Measurements from ENCODE around the gene SHROOM3.
"Not testable (repeated sequence)": the region's sequence is repeated elsewhere in the genome, so short reads cannot be mapped to it uniquely, and the experiment has no call there.

Gene SHROOM3

GRCh38 chr4:76447393-76447851 is 12.4 kb downstream of the SHROOM3 start:
- no peak for DNase-seq

- DNase-seq = no peak
Observed at GRCh38 chr4:76448211-76448610, 13.2 kb downstream of the SHROOM3 start.

GRCh38 chr4:76449362-76449767 is 14.3 kb downstream of the SHROOM3 start:
- DNase-seq = no peak

- DNase-seq = no peak
Observed at GRCh38 chr4:76449833-76450232, 14.8 kb downstream of the SHROOM3 start.

GRCh38 chr4:76453232-76453631 is 18.2 kb downstream of the SHROOM3 start:
- no peak for DNase-seq

GRCh38 chr4:76454073-76454472 is 19.0 kb downstream of the SHROOM3 start:
- not testable (repeated sequence) for DNase-seq

- no peak for DNase-seq
Observed at GRCh38 chr4:76457885-76458284, 22.9 kb downstream of the SHROOM3 start.

GRCh38 chr4:76458297-76458696 is 23.3 kb downstream of the SHROOM3 start:
- DNase-seq = no peak

- DNase-seq = no peak
Observed at GRCh38 chr4:76458825-76459224, 23.8 kb downstream of the SHROOM3 start.

- no peak for DNase-seq
Observed at GRCh38 chr4:76459291-76459723, 24.3 kb downstream of the SHROOM3 start.

GRCh38 chr4:76463568-76463967 is 28.5 kb downstream of the SHROOM3 start:
- DNase-seq = no peak

GRCh38 chr4:76470064-76470463 is 35.0 kb downstream of the SHROOM3 start:
- peak; percentile 11 for DNase-seq

GRCh38 chr4:76470532-76470931 is 35.5 kb downstream of the SHROOM3 start:
- DNase-seq = no peak

GRCh38 chr4:76476571-76476970 is 41.5 kb downstream of the SHROOM3 start:
- no peak for DNase-seq

GRCh38 chr4:76484654-76485053 is 49.6 kb downstream of the SHROOM3 start:
- no peak for DNase-seq

- no peak for DNase-seq
Observed at GRCh38 chr4:76485450-76485849, 50.4 kb downstream of the SHROOM3 start.

GRCh38 chr4:76486588-76487276 is 51.7 kb downstream of the SHROOM3 start:
- no peak for DNase-seq

GRCh38 chr4:76487621-76488020 is 52.6 kb downstream of the SHROOM3 start:
- DNase-seq = no peak

GRCh38 chr4:76488455-76488854 is 53.4 kb downstream of the SHROOM3 start:
- no peak for DNase-seq

GRCh38 chr4:76488888-76489685 is 54.1 kb downstream of the SHROOM3 start:
- DNase-seq = peak; percentile 11

- no peak for DNase-seq
Observed at GRCh38 chr4:76489686-76490161, 54.7 kb downstream of the SHROOM3 start.

GRCh38 chr4:76492055-76492454 is 57.0 kb downstream of the SHROOM3 start:
- no peak for DNase-seq

GRCh38 chr4:76494243-76494642 is 59.2 kb downstream of the SHROOM3 start:
- no peak for DNase-seq

Measured in DMS79 treated with DMSO at 0.1 percent for 48 hours (cell line).